K562 (cell line): ENCODE data around the gene CXCL17. TPM values are rescaled to one million over a fixed set of nuclear protein-coding genes. Genes with fewer than 3 reads are reported as not detected.

ENCODE experiments used
- ATAC-seq: fragments of 200-7000 bp; cut with Tn5 transposase; 3 replicates; pipeline ENCODE4 v1.9.1; 2020; ENCODE audit warnings: moderate library complexity
- BruUV-seq: library from RNA; stranded (reverse); fragments of 400-500 nt; replicated peaks from 2 replicates; lab custom pipeline; 2021; lab: Mats Ljungman, UMichigan
- CTCF ChIA-PET: fragments of 300-600 bp; formaldehyde crosslinking; extraction: SDS; loops from one replicate; lab custom pipeline; 2021; ENCODE audit warnings: low intra/inter-chr PET ratio; lab: Yijun Ruan, JAX
- POLR2A ChIA-PET: fragments of 300-600, 350-650 bp; sonication (Branson Sonifier 250); formaldehyde crosslinking; extraction: SDS; loops from one replicate; lab custom pipeline; 2021; ENCODE audit warnings: antibody characterized with exemption, inconsistent platforms; lab: Yijun Ruan, JAX
- DNase-seq, 4 experiments: peaks; one replicate each; pipeline versions ENCODE4 v3.0.0 to v3.0.0-alpha.2; 2011 to 2018; ENCODE audit warnings: low spot score in 3 of 4, mixed read lengths in 3 of 4; ENCODE audit errors: extremely low read depth in 1 of 4
- FAIRE-seq: peaks from 2 replicates; lab custom pipeline; 2011; peaks lifted over from hg19 to GRCh38; lab: Jason Lieb, UNC
- H2AFZ ChIP-seq: 2 replicates; pipeline ENCODE4 v1.6.0; 2011; ENCODE audit warnings: low read depth, low read length, control low read depth, inconsistent platforms
- H3K27ac ChIP-seq: fragments of 200-600 bp; 3 replicates; pipeline ENCODE4 v1.8.0; 2011; ENCODE audit warnings: low read depth, mild to moderate bottlenecking, control low read depth, inconsistent platforms, low read length, moderate library complexity, mixed read lengths; ENCODE audit errors: extremely low read depth
- H3K27me3 ChIP-seq, 2 experiments: fragments of 300-600 bp in 1 of 2; 2 replicates in 1 of 2; 3 replicates in 1 of 2; pipeline versions ENCODE4 v1.6.0 to v1.8.0; 2011; ENCODE audit warnings: inconsistent platforms in 2 of 2, low read length in 2 of 2, mild to moderate bottlenecking in 1 of 2, mixed read lengths in 1 of 2, moderate library complexity in 1 of 2; ENCODE audit not compliant: control insufficient read depth in 2 of 2, insufficient read depth in 2 of 2
- H3K36me3 ChIP-seq: fragments of 300-600 bp; 3 replicates; pipeline ENCODE4 v1.8.0; 2011; ENCODE audit warnings: mild to moderate bottlenecking, low read length, inconsistent platforms; ENCODE audit not compliant: control insufficient read depth, insufficient read depth
- H3K4me1 ChIP-seq, 2 experiments: fragments of 200-600 bp in 1 of 2; replicated peaks in 1 of 2; 2 replicates in 1 of 2; 3 replicates in 1 of 2; pipeline versions ENCODE4 v1.5.1 to v1.8.0; 2011; ENCODE audit warnings: inconsistent platforms in 2 of 2, low read length in 2 of 2, mild to moderate bottlenecking in 1 of 2, mixed read lengths in 1 of 2, moderate library complexity in 1 of 2; ENCODE audit not compliant: control insufficient read depth in 2 of 2, insufficient read depth in 2 of 2
- H3K4me2 ChIP-seq: 2 replicates; pipeline ENCODE4 v1.6.1; 2011; ENCODE audit warnings: low read length, control low read depth, inconsistent platforms, mixed read lengths; ENCODE audit not compliant: insufficient read depth
- H3K4me3 ChIP-seq: fragments of 200-600 bp; sonication (generic), shearing (Covaris generic); 2 replicates; pipeline ENCODE4 v1.5.1; 2016; ENCODE audit warnings: control low read depth, inconsistent platforms
- H3K79me2 ChIP-seq: fragments of 200-600 bp; 3 replicates; pipeline ENCODE4 v1.8.0; 2011; ENCODE audit warnings: low read length, inconsistent platforms; ENCODE audit not compliant: control insufficient read depth, insufficient read depth
- H3K9ac ChIP-seq, 2 experiments: 2 replicates each; pipeline versions ENCODE4 v1.6.0 to v1.6.1; 2011; ENCODE audit warnings: low read depth in 2 of 2, low read length in 2 of 2, control low read depth in 1 of 2, inconsistent platforms in 1 of 2, mild to moderate bottlenecking in 1 of 2, mixed read lengths in 1 of 2; ENCODE audit not compliant: insufficient read depth in 1 of 2
- H3K9me1 ChIP-seq: one replicate; pipeline ENCODE4 v1.6.0; 2011; ENCODE audit warnings: inconsistent platforms, mild to moderate bottlenecking, low read length, moderate library complexity; ENCODE audit not compliant: control insufficient read depth, insufficient read depth
- H3K9me3 ChIP-seq: replicated peaks from 2 replicates; pipeline ENCODE4 v1.5.1; 2011; ENCODE audit warnings: low read depth, low read length, inconsistent platforms; ENCODE audit not compliant: control insufficient read depth, insufficient read depth
- H4K20me1 ChIP-seq: replicated peaks from 2 replicates; pipeline ENCODE4 v1.6.1; 2011; ENCODE audit warnings: low read length, inconsistent platforms, mixed read lengths; ENCODE audit not compliant: control insufficient read depth, insufficient read depth
- ATF1 ChIP-seq, 2 experiments: fragments of 450-650 bp in 1 of 2; IDR thresholded peaks; 2 replicates each; pipeline ENCODE4 v1.6.1; 2016; ENCODE audit warnings: missing compliant biosample characterization in 1 of 2, missing genetic modification characterization in 1 of 2
- E2F5 ChIP-seq: sonication (generic); formaldehyde crosslinking; IDR thresholded peaks from 2 replicates; pipeline ENCODE4 v1.8.0; 2022; ENCODE audit warnings: mild to moderate bottlenecking, missing genetic modification reagents
- EGR1 ChIP-seq: fragments of 450-650 bp; conservative IDR thresholded peaks from 2 replicates; pipeline ENCODE4 v1.6.1; 2017; ENCODE audit warnings: mild to moderate bottlenecking
- FOXM1 ChIP-seq, 2 experiments: fragments of 450-650 bp in 1 of 2; sonication (generic) in 1 of 2; formaldehyde crosslinking in 1 of 2; IDR thresholded peaks; 2 replicates each; pipeline versions ENCODE4 v1.6.1 to v1.9.0; 2017 to 2022; ENCODE audit warnings: low read depth in 2 of 2, mild to moderate bottlenecking in 2 of 2, missing genetic modification reagents in 1 of 2, moderate library complexity in 1 of 2
- JUND ChIP-seq, 2 experiments: IDR thresholded peaks; 2 replicates in 1 of 2; 3 replicates in 1 of 2; pipeline ENCODE4 v1.6.1; 2011; ENCODE audit warnings: borderline replicate concordance in 2 of 2, low read depth in 2 of 2, low read length in 2 of 2, improper control_type of control experiment in 1 of 2, missing biosample characterization in 1 of 2, missing genetic modification characterization in 1 of 2, missing genetic modification reagents in 1 of 2
- MAFF ChIP-seq: IDR thresholded peaks from 2 replicates; pipeline ENCODE4 v1.6.1; 2012; ENCODE audit warnings: low read length, improper control_type of control experiment
- PML ChIP-seq: IDR thresholded peaks from 2 replicates; pipeline ENCODE4 v1.6.1; 2012; ENCODE audit warnings: low read length, inconsistent platforms
- PURB ChIP-seq: sonication (generic); formaldehyde crosslinking; IDR thresholded peaks from 2 replicates; pipeline ENCODE4 v1.9.0; 2021; ENCODE audit warnings: low read depth, mild to moderate bottlenecking, missing genetic modification reagents
- SMAD4 ChIP-seq: fragments of 250-450 bp; sonication (Bioruptor Pico); conservative IDR thresholded peaks from 2 replicates; pipeline ENCODE4 v1.8.0; 2021; ENCODE audit warnings: inconsistent platforms, mild to moderate bottlenecking, moderate library complexity
- TFAM ChIP-seq: fragments of 250-450 bp; sonication (Bioruptor Pico); conservative IDR thresholded peaks from 2 replicates; pipeline ENCODE4 v1.5.0; 2021; ENCODE audit warnings: mild to moderate bottlenecking, moderate library complexity
- ZNF174 ChIP-seq: fragments of 250-450 bp; sonication (Bioruptor Pico); IDR thresholded peaks from 2 replicates; pipeline ENCODE4 v1.4.0; 2020; ENCODE audit warnings: mild to moderate bottlenecking
- WGBS: fragments of 100-300 bp; shearing (Covaris generic); methylation state at CpG from one replicate; pipeline ENCODE4 v1.1.6; 2016; ENCODE audit warnings: low coverage, mixed read lengths; ENCODE audit not compliant: insufficient coverage; ENCODE audit errors: missing lambda C conversion rate; 5-methylcytosine and 5-hydroxymethylcytosine counted together
- in situ Hi-C: fragments of 300-500 bp; cut with MboI; formaldehyde crosslinking; loops from 4 replicates; pipeline ENCODE4 v1.15.0; 2018; ENCODE audit warnings: inconsistent platforms, mixed read lengths
- intact Hi-C: fragments of 100-400 bp; cut with micrococcal nuclease; formaldehyde crosslinking; loops from 2 replicates; pipeline ENCODE4 v1.14.2; 2022
- polyA plus RNA-seq, 8 experiments: library from polyadenylated mRNA; depleted of rRNA in 4 of 8; stranded (reverse) in 5 of 8; unstranded in 3 of 8; fragments of >200 nt; fragmentation: Nextera tagmentation in 2 of 8; fragmentation: Illumina TruSeq in 1 of 8; extraction: Ambion mirVana in 2 of 8; extraction: Trizol in 1 of 8; gene quantifications; 2 replicates each; pipeline versions ENCODE4 v1.2.1 to v1.2.3, GENCODE V29; 2011 to 2014; ENCODE audit warnings: inconsistent platforms in 1 of 8, missing spikeins in 1 of 8
- total RNA-seq, 7 experiments: library from RNA; depleted of rRNA in 6 of 7; stranded (reverse); fragments of >200 nt in 6 of 7; fragmentation: Illumina TruSeq in 2 of 7; extraction: Trizol in 2 of 7; gene quantifications; 2 replicates each; pipeline versions ENCODE4 v1.2.1 to v1.2.3, GENCODE V29; 2011 to 2021; ENCODE audit warnings: low replicate concordance in 1 of 7

Gene CXCL17
- total and polyA plus RNA-seq, 9 of the 15 experiments (the other 6 are each of a cell fraction or from before 2014, with no cell fraction given) = 0.10 to 0.15 TPM; not detected in 7

DNA sequence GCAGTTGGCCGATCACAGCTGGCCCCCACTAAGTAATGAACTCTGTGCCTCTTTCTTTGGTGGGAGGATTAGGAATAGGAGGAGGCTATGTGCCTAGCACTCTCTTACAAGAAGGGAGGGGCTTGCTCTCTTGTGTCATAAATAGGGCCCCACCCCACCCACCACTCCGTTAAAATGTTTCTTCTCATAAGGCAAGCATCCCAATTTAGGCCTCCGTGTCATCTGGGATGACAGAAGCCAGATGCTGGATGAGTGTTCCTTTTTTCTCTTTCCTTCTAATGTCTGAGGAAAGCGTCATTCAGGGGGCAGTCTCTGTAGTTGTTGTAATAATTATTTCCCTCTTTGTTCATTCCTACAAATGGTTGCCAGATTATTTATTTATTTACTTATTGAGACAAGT is 15.4 kb downstream of the CXCL17 start, which contains the start of gene LIPE:
TSS of gene LIPE (minus strand) at position 76 of the 400 bp plus-strand sequence. CDS start 239 bp downstream, outside the sequence.
- Histone ChIP-seq H3K27ac (no peak within 1 kb of the TSS), H3K9ac (no peak within 1 kb of the TSS), H2AFZ (no peak within 1 kb of the TSS), H3K9me1 (no peaks in the 10 kb centered on the region), H4K20me1 (no peaks in the 10 kb centered on the region), H3K27me3 (0 out of 5 replicates have a peak, but pooled peaks cover 0 to 5% of the 10 kb centered on the region in 2 experiments), H3K4me3 (no peak within 1 kb of the TSS), H3K9me3 (no peaks in the 10 kb centered on the region), H3K4me2 (no peak within 1 kb of the TSS), H3K79me2 (no peaks in the 10 kb centered on the region), H3K36me3 (no peaks in the 10 kb centered on the region), H3K4me1 (peaks cover 0 to 25% of the 10 kb centered on the region in 2 experiments; a peak in 2 of 5 replicates)
- in situ Hi-C loops (no loop called here), intact Hi-C loops (no loop called here)
- WGBS = 16% methylated on average over 4 of the region's 4 CpGs
- no TSS peak for BruUV-seq
- no peak for TF ChIP-seq PML
- TF ChIP-seq E2F5 (CRISPR knock-in tag) = no peak
- no peak for TF ChIP-seq ZNF174
- no peak for TF ChIP-seq TFAM
- no peak for TF ChIP-seq ATF1 (CRISPR knock-in tag; IDR thresholded peaks at IDR 0.05)
- no peak for TF ChIP-seq ATF1 (tag; IDR thresholded peaks at IDR 0.05)
- no peak for TF ChIP-seq SMAD4 (CRISPR knock-in tag)
- no peak for TF ChIP-seq MAFF
- TF ChIP-seq JUND (IDR thresholded peaks at IDR 0.05; ENCODE audit: borderline replicate concordance, low read depth, low read length) = no peak
- TF ChIP-seq JUND (tag; IDR thresholded peaks at IDR 0.05; ENCODE audit: borderline replicate concordance, low read depth, low read length) = no peak
- no peak for TF ChIP-seq EGR1
- TF ChIP-seq FOXM1 (IDR thresholded peaks at IDR 0.05; ENCODE audit: low read depth) = no peak
- no peak for TF ChIP-seq FOXM1 (CRISPR knock-in tag; IDR thresholded peaks at IDR 0.05; ENCODE audit: low read depth)
- TF ChIP-seq PURB (CRISPR knock-in tag) = no peak
- DNase-seq = no peak
- ChIA-PET POLR2A (no interaction called here), CTCF (no interaction called here)
- no peak for FAIRE-seq
- no peak for ATAC-seq
